Measurements from ENCODE around the gene NPHP1.

GRCh38 chr2:110198016-110198415 lies 6.8 kb downstream of the NPHP1 start:
- no peak for TF ChIP-seq CTCF (IDR thresholded peaks at IDR 0.05; ENCODE audit: low read depth, low read length, missing input control)
- no peak for TF ChIP-seq MAX (IDR thresholded peaks at IDR 0.05)
- no peak for TF ChIP-seq GABPA (IDR thresholded peaks at IDR 0.05 in 1 of 2, conservative IDR thresholded peaks at IDR 0.05 in 1 of 2)
- TF ChIP-seq ATF3 (IDR thresholded peaks at IDR 0.05) = no peak
- no peak for TF ChIP-seq JUND (IDR thresholded peaks at IDR 0.05)
- no peak for TF ChIP-seq RAD21 (IDR thresholded peaks at IDR 0.05)
- TF ChIP-seq ZBTB33 (IDR thresholded peaks at IDR 0.05) = no peak
- no peak for TF ChIP-seq TAF1 (conservative IDR thresholded peaks at IDR 0.05)
- no peak for TF ChIP-seq YY1 (IDR thresholded peaks at IDR 0.05)
- no peak for TF ChIP-seq SP1 (IDR thresholded peaks at IDR 0.05)
- no peak for TF ChIP-seq HNF4A (conservative IDR thresholded peaks at IDR 0.05)
- TF ChIP-seq RXRA (IDR thresholded peaks at IDR 0.05) = no peak
